ENCODE measurements around the gene RUSF1.

DNA sequence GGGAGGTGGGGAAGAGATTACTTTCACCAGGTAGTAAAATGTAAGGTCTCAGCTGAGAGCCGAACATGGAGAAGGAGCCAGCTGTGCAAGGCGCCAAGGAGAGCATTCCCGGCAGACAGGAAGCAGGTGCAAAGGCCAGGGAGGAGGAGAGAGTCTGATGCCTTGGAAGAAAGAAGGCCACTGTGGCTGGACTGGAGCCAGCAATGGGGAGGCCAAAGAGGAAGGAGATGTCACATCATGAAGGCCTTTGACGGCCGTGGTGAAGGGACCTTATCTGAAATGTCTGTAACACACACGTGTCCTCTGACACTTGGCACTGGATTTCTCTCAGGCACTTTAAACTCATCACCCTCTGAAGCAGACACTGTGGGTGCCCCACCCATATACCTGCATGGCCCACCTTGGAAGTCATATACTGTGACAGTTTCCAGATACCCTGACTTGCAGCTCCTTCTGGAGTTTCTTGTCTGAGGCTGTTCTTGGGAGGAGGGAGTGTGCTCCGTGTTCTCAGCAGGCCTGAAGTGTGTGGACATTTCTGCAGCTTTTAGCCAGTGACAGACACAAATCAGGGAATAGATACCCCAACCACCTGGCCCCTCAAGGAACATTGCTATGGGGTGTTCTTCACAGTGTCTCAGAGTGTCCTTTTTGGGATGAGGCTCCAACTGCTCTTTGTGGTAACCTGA lies 27.2 kb downstream of the RUSF1 start:
- TF ChIP-seq, protein P1, sequence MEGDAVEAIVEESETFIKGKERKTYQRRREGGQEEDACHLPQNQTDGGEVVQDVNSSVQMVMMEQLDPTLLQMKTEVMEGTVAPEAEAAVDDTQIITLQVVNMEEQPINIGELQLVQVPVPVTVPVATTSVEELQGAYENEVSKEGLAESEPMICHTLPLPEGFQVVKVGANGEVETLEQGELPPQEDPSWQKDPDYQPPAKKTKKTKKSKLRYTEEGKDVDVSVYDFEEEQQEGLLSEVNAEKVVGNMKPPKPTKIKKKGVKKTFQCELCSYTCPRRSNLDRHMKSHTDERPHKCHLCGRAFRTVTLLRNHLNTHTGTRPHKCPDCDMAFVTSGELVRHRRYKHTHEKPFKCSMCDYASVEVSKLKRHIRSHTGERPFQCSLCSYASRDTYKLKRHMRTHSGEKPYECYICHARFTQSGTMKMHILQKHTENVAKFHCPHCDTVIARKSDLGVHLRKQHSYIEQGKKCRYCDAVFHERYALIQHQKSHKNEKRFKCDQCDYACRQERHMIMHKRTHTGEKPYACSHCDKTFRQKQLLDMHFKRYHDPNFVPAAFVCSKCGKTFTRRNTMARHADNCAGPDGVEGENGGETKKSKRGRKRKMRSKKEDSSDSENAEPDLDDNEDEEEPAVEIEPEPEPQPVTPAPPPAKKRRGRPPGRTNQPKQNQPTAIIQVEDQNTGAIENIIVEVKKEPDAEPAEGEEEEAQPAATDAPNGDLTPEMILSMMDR (optimal IDR thresholded peaks at IDR 0.05 in 1 of 3, IDR thresholded peaks at IDR 0.05 in 1 of 3, conservative IDR thresholded peaks at IDR 0.05 in 1 of 3; ENCODE audit: extremely low read depth in 1 of 3, insufficient read depth in 2 of 3, low read length in 3 of 3): no peak
- no peak for TF ChIP-seq EZH2 (IDR thresholded peaks at IDR 0.05; ENCODE audit: low read length)
